Measurements from ENCODE around the gene SGCA.

GRCh38 chr17:50132104-50132794 lies 33.6 kb upstream of the SGCA start:
- TF ChIP-seq POLR2AphosphoS5 (IDR thresholded peaks at IDR 0.05; ENCODE audit: low read depth) = no peak
- no peak for TF ChIP-seq ZNF331 (CRISPR knock-in tag; IDR thresholded peaks at IDR 0.05; ENCODE audit: low read depth)
- TF ChIP-seq CTCF (conservative IDR thresholded peaks at IDR 0.05; ENCODE audit: low read depth in 2 of 2) = no peak

All from GM23338 (cell line).